Measurements from ENCODE around the gene TSACC. TPM values are rescaled to one million over a fixed set of nuclear protein-coding genes. Genes with fewer than 3 reads are reported as not detected.

Gene TSACC
- total and polyA plus RNA-seq, 9 of the 15 experiments (the other 6 are each of a cell fraction or from before 2014, with no cell fraction given): 0.45 to 7.4 (median 2.6) TPM

DNA sequence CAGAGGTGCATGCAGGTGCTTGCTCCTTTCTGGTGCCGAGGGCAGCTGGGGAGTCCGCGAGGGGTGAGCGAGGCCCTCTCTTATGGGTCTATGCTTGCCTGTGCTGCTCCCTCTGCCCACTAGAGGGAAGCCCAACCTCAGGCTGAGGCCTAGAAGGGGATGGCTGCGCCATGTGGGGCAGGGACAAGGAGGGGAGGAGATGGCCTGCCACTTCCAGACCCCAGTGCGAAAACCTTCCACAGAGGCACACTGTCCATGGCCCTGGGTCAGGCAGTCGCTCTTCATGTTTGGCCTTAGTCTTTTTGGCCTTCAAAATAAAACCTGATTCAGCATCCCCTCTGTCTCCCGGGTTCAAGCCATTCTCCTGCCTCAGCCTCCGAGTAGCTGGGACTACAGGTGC lies 44.7 kb downstream of the TSACC start (continued):
- TF ChIP-seq, protein P1, sequence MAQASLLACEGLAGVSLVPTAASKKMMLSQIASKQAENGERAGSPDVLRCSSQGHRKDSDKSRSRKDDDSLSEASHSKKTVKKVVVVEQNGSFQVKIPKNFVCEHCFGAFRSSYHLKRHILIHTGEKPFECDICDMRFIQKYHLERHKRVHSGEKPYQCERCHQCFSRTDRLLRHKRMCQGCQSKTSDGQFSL (CRISPR knock-in tag; IDR thresholded peaks at IDR 0.05): no peak
- TF ChIP-seq, protein P1 (tag; IDR thresholded peaks at IDR 0.05): no peak
- TF ChIP-seq KLF16 (IDR thresholded peaks at IDR 0.05) (0 out of 2 replicates have a peak, but pooled peaks have one; percentile 10), BHLHE40 (IDR thresholded peaks at IDR 0.05; ENCODE audit: low read length) (0 out of 2 replicates have a peak, but pooled peaks have one; percentile 27), CTBP1 (IDR thresholded peaks at IDR 0.05; ENCODE audit: borderline replicate concordance) (0 out of 2 replicates have a peak, but pooled peaks have one; percentile 21), ARID2 (IDR thresholded peaks at IDR 0.05) (0 out of 2 replicates have a peak, but pooled peaks have one; percentile 38), POLR3A (IDR thresholded peaks at IDR 0.05; ENCODE audit: borderline replicate concordance, extremely low read depth, insufficient read depth, insufficient read length) (no peak), JUND (IDR thresholded peaks at IDR 0.05; ENCODE audit: borderline replicate concordance, low read depth, low read length) (peak; percentile 25; the same call in 1 of the 2 replicates), JUND (tag; IDR thresholded peaks at IDR 0.05; ENCODE audit: borderline replicate concordance, low read depth, low read length) (no peak), RCOR1 (IDR thresholded peaks at IDR 0.05; ENCODE audit: borderline replicate concordance in 1 of 2, low read depth in 2 of 2, low read length in 2 of 2) (0 out of 4 replicates have a peak, but pooled peaks of 1 of the 2 experiments have one; percentile 24), BRF1 (IDR thresholded peaks at IDR 0.05; ENCODE audit: borderline replicate concordance, extremely low read depth, insufficient read length) (no peak), SMAD4 (CRISPR knock-in tag; conservative IDR thresholded peaks at IDR 0.05) (no peak), PRMT5 (CRISPR knock-in tag; IDR thresholded peaks at IDR 0.05) (no peak), GTF2A2 (tag; IDR thresholded peaks at IDR 0.05) (no peak), TAL1 (IDR thresholded peaks at IDR 0.05) (no peak), MYNN (IDR thresholded peaks at IDR 0.05) (no peak), MYNN (CRISPR knock-in tag; IDR thresholded peaks at IDR 0.05) (no peak), ZKSCAN1 (IDR thresholded peaks at IDR 0.05; ENCODE audit: low read depth, low read length) (peak; percentile 9; the same call in 1 of the 2 replicates), NCOA1 (IDR thresholded peaks at IDR 0.05; ENCODE audit: low read depth) (no peak), RAD21 (CRISPR knock-in tag; conservative IDR thresholded peaks at IDR 0.05 in 1 of 2, IDR thresholded peaks at IDR 0.05 in 1 of 2) (peak; percentile 78 to 92), SP1 (CRISPR knock-in tag; IDR thresholded peaks at IDR 0.05) (0 out of 2 replicates have a peak, but pooled peaks have one; percentile 33), ILK (tag; IDR thresholded peaks at IDR 0.05; ENCODE audit: borderline replicate concordance, low read depth) (no peak), MCM3 (IDR thresholded peaks at IDR 0.05) (no peak), ARID3A (IDR thresholded peaks at IDR 0.05; ENCODE audit: borderline replicate concordance, low read depth, low read length) (no peak), C11orf30 (IDR thresholded peaks at IDR 0.05; ENCODE audit: low read depth) (peak; percentile 50; the same call in 1 of the 2 replicates), ZBTB8A (IDR thresholded peaks at IDR 0.05; ENCODE audit: partially characterized antibody) (no peak)
- TF ChIP-seq, protein P2, sequence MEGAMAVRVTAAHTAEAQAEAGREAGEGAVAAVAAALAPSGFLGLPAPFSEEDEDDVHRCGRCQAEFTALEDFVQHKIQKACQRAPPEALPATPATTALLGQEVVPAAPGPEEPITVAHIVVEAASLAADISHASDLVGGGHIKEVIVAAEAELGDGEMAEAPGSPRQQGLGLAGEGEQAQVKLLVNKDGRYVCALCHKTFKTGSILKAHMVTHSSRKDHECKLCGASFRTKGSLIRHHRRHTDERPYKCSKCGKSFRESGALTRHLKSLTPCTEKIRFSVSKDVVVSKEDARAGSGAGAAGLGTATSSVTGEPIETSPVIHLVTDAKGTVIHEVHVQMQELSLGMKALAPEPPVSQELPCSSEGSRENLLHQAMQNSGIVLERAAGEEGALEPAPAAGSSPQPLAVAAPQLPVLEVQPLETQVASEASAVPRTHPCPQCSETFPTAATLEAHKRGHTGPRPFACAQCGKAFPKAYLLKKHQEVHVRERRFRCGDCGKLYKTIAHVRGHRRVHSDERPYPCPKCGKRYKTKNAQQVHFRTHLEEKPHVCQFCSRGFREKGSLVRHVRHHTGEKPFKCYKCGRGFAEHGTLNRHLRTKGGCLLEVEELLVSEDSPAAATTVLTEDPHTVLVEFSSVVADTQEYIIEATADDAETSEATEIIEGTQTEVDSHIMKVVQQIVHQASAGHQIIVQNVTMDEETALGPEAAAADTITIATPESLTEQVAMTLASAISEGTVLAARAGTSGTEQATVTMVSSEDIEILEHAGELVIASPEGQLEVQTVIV (CRISPR knock-in tag; IDR thresholded peaks at IDR 0.05; ENCODE audit: borderline replicate concordance): no peak

Measured in K562 (cell line).